LNCAP (cell line): ENCODE measurements around the gene IRX4.

ENCODE experiments used
- TF ChIP-seq, protein P1 (sequence below): fragments of 450-650 bp; IDR thresholded peaks from 2 replicates; pipeline ENCODE4 v1.5.1; 2017; ENCODE audit warnings: mild to moderate bottlenecking

Gene IRX4

GRCh38 chr5:1864896-1865440 lies 17.8 kb downstream of the IRX4 start:
- TF ChIP-seq, protein P1, sequence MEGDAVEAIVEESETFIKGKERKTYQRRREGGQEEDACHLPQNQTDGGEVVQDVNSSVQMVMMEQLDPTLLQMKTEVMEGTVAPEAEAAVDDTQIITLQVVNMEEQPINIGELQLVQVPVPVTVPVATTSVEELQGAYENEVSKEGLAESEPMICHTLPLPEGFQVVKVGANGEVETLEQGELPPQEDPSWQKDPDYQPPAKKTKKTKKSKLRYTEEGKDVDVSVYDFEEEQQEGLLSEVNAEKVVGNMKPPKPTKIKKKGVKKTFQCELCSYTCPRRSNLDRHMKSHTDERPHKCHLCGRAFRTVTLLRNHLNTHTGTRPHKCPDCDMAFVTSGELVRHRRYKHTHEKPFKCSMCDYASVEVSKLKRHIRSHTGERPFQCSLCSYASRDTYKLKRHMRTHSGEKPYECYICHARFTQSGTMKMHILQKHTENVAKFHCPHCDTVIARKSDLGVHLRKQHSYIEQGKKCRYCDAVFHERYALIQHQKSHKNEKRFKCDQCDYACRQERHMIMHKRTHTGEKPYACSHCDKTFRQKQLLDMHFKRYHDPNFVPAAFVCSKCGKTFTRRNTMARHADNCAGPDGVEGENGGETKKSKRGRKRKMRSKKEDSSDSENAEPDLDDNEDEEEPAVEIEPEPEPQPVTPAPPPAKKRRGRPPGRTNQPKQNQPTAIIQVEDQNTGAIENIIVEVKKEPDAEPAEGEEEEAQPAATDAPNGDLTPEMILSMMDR: no peak

DNA sequence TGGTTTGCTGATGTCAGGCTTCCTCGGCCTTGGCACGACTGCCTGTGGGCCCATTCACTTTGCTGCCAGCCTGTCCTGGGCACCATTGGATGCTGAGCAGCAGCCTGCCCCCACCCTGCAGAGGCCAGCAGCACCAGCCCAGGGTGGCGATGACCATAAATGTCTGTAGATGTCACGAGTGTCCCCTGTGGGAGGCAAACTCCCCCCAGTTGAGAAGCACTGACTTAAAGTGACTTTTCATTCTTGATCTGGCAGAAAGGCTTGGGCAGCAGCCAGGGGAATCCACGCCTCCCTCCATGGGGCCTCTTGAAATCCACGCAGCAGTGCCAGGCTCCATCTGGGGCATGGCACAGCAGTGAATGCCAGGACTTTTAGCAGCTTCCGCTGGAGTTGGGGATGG lies 21.8 kb downstream of the IRX4 start:
- TF ChIP-seq, protein P1: no peak

GRCh38 chr5:1860021-1860610 lies 22.6 kb downstream of the IRX4 start:
- TF ChIP-seq, protein P1: no peak

DNA sequence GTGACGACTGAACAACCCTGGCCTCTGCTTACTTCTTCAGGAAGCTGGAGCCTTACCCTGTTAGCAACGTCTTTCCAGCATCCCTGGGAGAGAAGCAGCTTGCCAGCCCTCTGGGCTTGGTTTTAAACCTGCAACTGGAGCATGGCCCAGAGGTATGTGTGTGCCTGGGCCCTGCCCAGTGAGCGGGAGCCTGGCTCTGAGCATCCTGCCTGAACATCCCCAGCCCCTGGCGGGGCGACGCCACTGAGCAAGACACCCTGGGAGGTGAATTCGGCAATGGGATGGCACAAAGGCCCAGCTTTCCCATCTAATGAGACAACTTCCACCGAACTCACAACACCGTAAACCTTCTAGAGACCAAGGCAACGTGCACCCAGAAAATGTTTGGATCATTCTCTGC lies 23.6 kb downstream of the IRX4 start:
- TF ChIP-seq, protein P1: no peak

DNA sequence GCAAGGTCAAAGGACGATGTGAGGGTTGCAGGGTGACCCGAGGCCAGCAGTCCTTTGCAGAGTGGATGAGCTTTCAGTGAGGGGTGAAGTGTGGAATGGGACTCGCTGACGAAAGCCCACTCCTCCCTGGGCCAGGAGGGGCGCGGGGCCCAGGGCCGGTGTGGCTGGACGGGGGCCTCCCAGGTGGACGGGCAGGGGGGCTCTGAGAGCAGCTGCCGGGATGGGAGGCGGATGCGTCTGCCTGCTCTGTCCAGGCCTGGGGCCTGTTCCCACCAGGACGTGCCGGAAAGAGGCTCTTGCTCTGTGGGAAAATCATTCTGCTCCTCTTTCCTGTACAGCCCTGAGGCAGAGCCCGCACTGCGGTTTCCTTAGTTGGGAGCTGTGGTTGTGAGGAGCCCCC lies 24.3 kb downstream of the IRX4 start:
- TF ChIP-seq, protein P1: no peak

- TF ChIP-seq, protein P1: no peak
These were observed 25.5 kb downstream of the IRX4 start for GRCh38 chr5:1857256-1857600.

- TF ChIP-seq, protein P1: no peak
These were observed 26.0 kb downstream of the IRX4 start for GRCh38 chr5:1856596-1857255.
